GM12878 (cell line): ENCODE measurements around the gene TEX54. TPM values are rescaled to one million over a fixed set of nuclear protein-coding genes. Genes with fewer than 3 reads are reported as not detected.
"Not testable (repeated sequence)": the region's sequence is repeated elsewhere in the genome, so short reads cannot be mapped to it uniquely, and the experiment has no call there.

ENCODE experiments used
- ATAC-seq: fragments of 200-7000 bp; cut with Tn5 transposase; 3 replicates; pipeline ENCODE4 v1.9.1; 2020; ENCODE audit warnings: mild to moderate bottlenecking, moderate library complexity
- BruUV-seq: library from RNA; stranded (reverse); fragments of 400-500 nt; replicated peaks from 2 replicates; lab custom pipeline; 2021; lab: Mats Ljungman, UMichigan
- CTCF ChIA-PET: fragments of 300-600 bp; sonication (Branson Sonifier 250); formaldehyde crosslinking; extraction: SDS; loops from one replicate; lab custom pipeline; 2021; ENCODE audit warnings: inconsistent platforms; lab: Yijun Ruan, JAX
- POLR2A ChIA-PET: fragments of 350-600 bp; formaldehyde crosslinking; extraction: SDS; loops from one replicate; lab custom pipeline; 2021; ENCODE audit warnings: inconsistent platforms; lab: Charles Lee
- RAD21 ChIA-PET: fragments of 300-600 bp; sonication (Branson Sonifier 250); formaldehyde crosslinking; loops from one replicate; lab custom pipeline; 2023; ENCODE audit warnings: antibody characterized with exemption; ENCODE audit not compliant: unreplicated experiment; lab: Charles Lee
- SMC1A ChIA-PET: fragments of 300-600 bp; sonication (Branson Sonifier 250); formaldehyde crosslinking; loops from one replicate; lab custom pipeline; 2023; ENCODE audit not compliant: unreplicated experiment, uncharacterized antibody; lab: Charles Lee
- DNase-seq: peaks from one replicate; pipeline ENCODE4 v3.0.0-alpha.2; 2011; ENCODE audit warnings: low read depth, low spot score
- FAIRE-seq: peaks from 3 replicates; lab custom pipeline; 2011; peaks lifted over from hg19 to GRCh38; lab: Jason Lieb, UNC
- H2AFZ ChIP-seq: 2 replicates; pipeline ENCODE4 v1.6.0; 2011; ENCODE audit warnings: low read depth, low read length, control low read depth; ENCODE audit not compliant: control insufficient read depth
- H3K27ac ChIP-seq: 2 replicates; pipeline ENCODE4 v1.5.1; 2011; ENCODE audit warnings: control low read depth; ENCODE audit not compliant: control insufficient read depth, insufficient read depth
- H3K27me3 ChIP-seq, 2 experiments: replicated peaks in 1 of 2; 2 replicates each; pipeline versions ENCODE4 v1.6.0 to v1.6.1; 2011; ENCODE audit warnings: low read length in 1 of 2; ENCODE audit not compliant: control insufficient read depth in 2 of 2, insufficient read depth in 2 of 2
- H3K36me3 ChIP-seq, 2 experiments: 2 replicates each; pipeline ENCODE4 v1.5.1; 2011; ENCODE audit warnings: low read length in 1 of 2; ENCODE audit not compliant: control insufficient read depth in 2 of 2, insufficient read depth in 2 of 2
- H3K4me1 ChIP-seq: 2 replicates; pipeline ENCODE4 v1.6.1; 2011; ENCODE audit warnings: mild to moderate bottlenecking, low read length, moderate library complexity, mixed read lengths; ENCODE audit not compliant: control insufficient read depth, insufficient read depth
- H3K4me2 ChIP-seq: 2 replicates; pipeline ENCODE4 v1.6.0; 2011; ENCODE audit warnings: control low read depth; ENCODE audit not compliant: control insufficient read depth, insufficient read depth
- H3K4me3 ChIP-seq: fragments of 200-600 bp; sonication (generic); 2 replicates; pipeline ENCODE4 v1.5.1; 2016
- H3K79me2 ChIP-seq: 2 replicates; pipeline ENCODE4 v1.6.0; 2011; ENCODE audit warnings: low read length; ENCODE audit not compliant: control insufficient read depth, insufficient read depth
- H3K9ac ChIP-seq: 2 replicates; pipeline ENCODE4 v1.8.0; 2011; ENCODE audit warnings: low read length, control low read depth, mixed read lengths; ENCODE audit not compliant: control insufficient read depth, insufficient read depth
- H3K9me3 ChIP-seq: replicated peaks from 3 replicates; pipeline ENCODE4 v1.5.1; 2011; ENCODE audit warnings: mild to moderate bottlenecking, low read length; ENCODE audit not compliant: control insufficient read depth, insufficient read depth
- H4K20me1 ChIP-seq: 2 replicates; pipeline ENCODE4 v1.6.0; 2011; ENCODE audit not compliant: control insufficient read depth, insufficient read depth
- BACH1 ChIP-seq: fragments of 450-650 bp; IDR thresholded peaks from 2 replicates; pipeline ENCODE4 v1.6.1; 2017; ENCODE audit warnings: mild to moderate bottlenecking, borderline replicate concordance
- CHD1 ChIP-seq: IDR thresholded peaks from 2 replicates; pipeline ENCODE4 v1.6.1; 2012; ENCODE audit warnings: low read depth, low read length, improper control_type of control experiment
- CREM ChIP-seq: IDR thresholded peaks from 2 replicates; pipeline ENCODE4 v1.6.1; 2014; ENCODE audit warnings: antibody characterized with exemption, low read depth
- MEF2B ChIP-seq: fragments of 450-650 bp; IDR thresholded peaks from 2 replicates; pipeline ENCODE4 v1.6.1; 2018; ENCODE audit warnings: mild to moderate bottlenecking, moderate library complexity; ENCODE audit not compliant: partially characterized antibody, poor library complexity, severe bottlenecking
- MYC ChIP-seq: IDR thresholded peaks from 2 replicates; pipeline ENCODE4 v1.6.1; 2011; ENCODE audit warnings: mild to moderate bottlenecking, low read length, moderate library complexity, inconsistent platforms; ENCODE audit not compliant: insufficient read depth, insufficient replicate concordance, insufficient read length, severe bottlenecking
- POLR2AphosphoS5 ChIP-seq: IDR thresholded peaks from 2 replicates; pipeline ENCODE4 v1.6.1; 2011; ENCODE audit warnings: mild to moderate bottlenecking, low read length, inconsistent platforms
- ZNF207 ChIP-seq: fragments of 450-650 bp; IDR thresholded peaks from 2 replicates; pipeline ENCODE4 v1.6.1; 2014; ENCODE audit warnings: antibody characterized with exemption, mild to moderate bottlenecking, borderline replicate concordance
- ZNF384 ChIP-seq: IDR thresholded peaks from 2 replicates; pipeline ENCODE4 v1.6.1; 2012; ENCODE audit warnings: low read depth, mild to moderate bottlenecking, low read length, improper control_type of control experiment, borderline replicate concordance
- ZSCAN29 ChIP-seq: fragments of 450-650 bp; IDR thresholded peaks from 2 replicates; pipeline ENCODE4 v1.6.1; 2017; ENCODE audit warnings: mild to moderate bottlenecking, moderate library complexity
- WGBS: methylation state at CpG from one replicate; pipeline ENCODE4 v1.1.6; 2016; ENCODE audit warnings: low lambda C conversion rate; ENCODE audit not compliant: insufficient replicate concordance, insufficient coverage; ENCODE audit errors: missing lambda C conversion rate; 5-methylcytosine and 5-hydroxymethylcytosine counted together
- in situ Hi-C: fragments of 300-500 bp; cut with MboI; formaldehyde crosslinking; loops from 9 replicates; pipeline ENCODE4 v1.14.3; 2018; ENCODE audit warnings: mixed read lengths
- intact Hi-C: fragments of 100-400 bp; cut with micrococcal nuclease; formaldehyde crosslinking; loops from one replicate; pipeline ENCODE4 v1.14.2; 2022; ENCODE audit not compliant: unreplicated experiment
- polyA plus RNA-seq, 11 experiments: library from polyadenylated mRNA; depleted of rRNA in 4 of 11; unstranded in 6 of 11; stranded (reverse) in 5 of 11; fragments of >200 nt; fragmentation: Nextera tagmentation in 4 of 11; fragmentation: Illumina TruSeq in 1 of 11; extraction: Ambion mirVana in 4 of 11; extraction: Trizol in 1 of 11; gene quantifications; 1 replicate in 1 of 11; 2 replicates in 10 of 11; pipeline versions ENCODE4 v1.2.1 to v1.2.3, GENCODE V29; 2011 to 2016; ENCODE audit warnings: inconsistent platforms in 2 of 11, missing spikeins in 2 of 11, low read depth in 1 of 11
- total RNA-seq, 4 experiments: library from RNA; depleted of rRNA in 3 of 4; stranded (reverse); fragments of >200 nt in 3 of 4; fragmentation: Illumina TruSeq in 1 of 4; extraction: Trizol in 1 of 4; gene quantifications; 2 replicates each; pipeline versions ENCODE4 v1.2.1 to v1.2.3, GENCODE V29; 2013 to 2021
- TF ChIP-seq, protein P1 (sequence below): fragments of 450-650 bp; conservative IDR thresholded peaks from 2 replicates; pipeline ENCODE4 v1.6.1; 2017; ENCODE audit warnings: mild to moderate bottlenecking, moderate library complexity

Gene TEX54
- total and polyA plus RNA-seq, 10 of the 15 experiments (the other 5 are each of a cell fraction or from before 2014, with no cell fraction given) = 0.38 to 0.68 (median 0.51) TPM; not detected in 7

- POLR2A ChIA-PET = interaction anchor here (0.5 to 2.9 kb wide), 16 partner anchors 10 to 166 kb away, joined by 3 to 50 read pairs (median 8); partner anchors contain the start of genes C11orf98, CSKMT, HNRNPUL2 and NXF1
- CTCF ChIA-PET = interaction anchor here (0.9 to 3.3 kb wide), 4 partner anchors 13 to 45 kb away, joined by 3 to 31 read pairs (median 6); partner anchors contain the start of gene TMEM179B
- intact Hi-C loops (loop anchor here (10.0 kb wide), 1 partner anchor 236 kb away; the partner anchor contains the start of gene TUT1), in situ Hi-C loops (no loop called here)
- SMC1A ChIA-PET = interaction anchor here (0.9 to 1.9 kb wide), 6 partner anchors 10 to 78 kb away, joined by 3 to 7 read pairs (median 4); no protein-coding TSS in a partner anchor
- H3K27ac ChIP-seq = peak overlapping the region; percentile 84
- TF ChIP-seq MEF2B (peak; percentile 23), POLR2AphosphoS5 (peak; percentile 9; the same call in 1 of the 2 replicates), CHD1 (0 out of 2 replicates have a peak, but pooled peaks have one; percentile 43), MYC (no peak), ZNF384 (no peak), CREM (0 out of 2 replicates have a peak, but pooled peaks have one; percentile 8), ZNF207 (0 out of 2 replicates have a peak, but pooled peaks have one; percentile 63), ZSCAN29 (peak; percentile 92), BACH1 (0 out of 2 replicates have a peak, but pooled peaks have one; percentile 12)
- TF ChIP-seq, protein P1, sequence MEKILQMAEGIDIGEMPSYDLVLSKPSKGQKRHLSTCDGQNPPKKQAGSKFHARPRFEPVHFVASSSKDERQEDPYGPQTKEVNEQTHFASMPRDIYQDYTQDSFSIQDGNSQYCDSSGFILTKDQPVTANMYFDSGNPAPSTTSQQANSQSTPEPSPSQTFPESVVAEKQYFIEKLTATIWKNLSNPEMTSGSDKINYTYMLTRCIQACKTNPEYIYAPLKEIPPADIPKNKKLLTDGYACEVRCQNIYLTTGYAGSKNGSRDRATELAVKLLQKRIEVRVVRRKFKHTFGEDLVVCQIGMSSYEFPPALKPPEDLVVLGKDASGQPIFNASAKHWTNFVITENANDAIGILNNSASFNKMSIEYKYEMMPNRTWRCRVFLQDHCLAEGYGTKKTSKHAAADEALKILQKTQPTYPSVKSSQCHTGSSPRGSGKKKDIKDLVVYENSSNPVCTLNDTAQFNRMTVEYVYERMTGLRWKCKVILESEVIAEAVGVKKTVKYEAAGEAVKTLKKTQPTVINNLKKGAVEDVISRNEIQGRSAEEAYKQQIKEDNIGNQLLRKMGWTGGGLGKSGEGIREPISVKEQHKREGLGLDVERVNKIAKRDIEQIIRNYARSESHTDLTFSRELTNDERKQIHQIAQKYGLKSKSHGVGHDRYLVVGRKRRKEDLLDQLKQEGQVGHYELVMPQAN = peak; percentile 72
- RAD21 ChIA-PET = interaction anchor here (1.3 to 2.1 kb wide), 5 partner anchors 10 to 77 kb away, joined by 3 to 12 read pairs (median 6); partner anchors contain the start of genes NXF1 and ZBTB3
- H3K79me2 ChIP-seq = peaks cover 28% of the 10 kb centered on the region
- no peaks in the 10 kb centered on the region for H4K20me1 ChIP-seq
- no peaks in the 10 kb centered on the region for H3K27me3 ChIP-seq
- H3K9me3 ChIP-seq = no peaks in the 10 kb centered on the region
- peak overlapping the region; percentile 53 for H3K9ac ChIP-seq
- peak overlapping the region; percentile 1; the same call in 1 of the 2 replicates for H2AFZ ChIP-seq
- DNase-seq = no peak
- ATAC-seq = peak; percentile 19
- peaks cover 21 to 23% of the 10 kb centered on the region in 2 experiments for H3K36me3 ChIP-seq
- peak overlapping the region; percentile 99 for H3K4me3 ChIP-seq
- WGBS = 2% methylated on average over 31 of the region's 33 CpGs
- H3K4me2 ChIP-seq = peak overlapping the region; percentile 86
- peaks cover 8% of the 10 kb centered on the region for H3K4me1 ChIP-seq
- FAIRE-seq = no peak
- no TSS peak for BruUV-seq
These were observed 1.6 kb downstream of the TEX54 start for GRCh38 chr11:62830904-62831519.

GRCh38 chr11:62828130-62828529 lies 4.5 kb downstream of the TEX54 start:
- H3K4me2 ChIP-seq, DNase-seq, intact Hi-C loops, BruUV-seq, H3K9ac ChIP-seq, H3K4me1 ChIP-seq, in situ Hi-C loops, H2AFZ ChIP-seq, H3K4me3 ChIP-seq, H3K27me3 ChIP-seq, FAIRE-seq, H3K27ac ChIP-seq, ATAC-seq, H4K20me1 ChIP-seq, H3K9me3 ChIP-seq: not testable (repeated sequence)
- ChIA-PET CTCF (interaction anchor here (0.6 to 1.5 kb wide), 3 partner anchors 23 to 1411 kb away, joined by 3 to 6 read pairs (median 3); partner anchors contain the start of genes NXF1 and TMEM179B), RAD21 (interaction anchor here (0.6 kb wide), 1 partner anchor 37 kb away, joined by 3 read pairs; no protein-coding TSS in a partner anchor), POLR2A (interaction anchor here (0.6 to 1.7 kb wide), 7 partner anchors 10 to 206 kb away, joined by 3 to 7 read pairs (median 4); partner anchors contain the start of genes B3GAT3 and ZBTB3), SMC1A (interaction anchor here (0.8 to 1.8 kb wide), 5 partner anchors 12 to 58 kb away, joined by 3 to 5 read pairs (median 5); no protein-coding TSS in a partner anchor)
- Histone ChIP-seq H3K79me2 (peaks cover 28% of the 10 kb centered on the region), H3K36me3 (peaks cover 17 to 20% of the 10 kb centered on the region in 2 experiments)
- 99% methylated on average over 8 of the region's 8 CpGs for WGBS
